ENCODE measurements around the gene RAPGEF6. TPM values are rescaled to one million over a fixed set of nuclear protein-coding genes. Genes with fewer than 3 reads are reported as not detected.

The RAPGEF6 gene
- total and polyA plus RNA-seq, 9 of the 15 experiments (the other 6 are each of a cell fraction or from before 2014, with no cell fraction given), result 2.7 to 23.4 (median 12.7) TPM

DNA sequence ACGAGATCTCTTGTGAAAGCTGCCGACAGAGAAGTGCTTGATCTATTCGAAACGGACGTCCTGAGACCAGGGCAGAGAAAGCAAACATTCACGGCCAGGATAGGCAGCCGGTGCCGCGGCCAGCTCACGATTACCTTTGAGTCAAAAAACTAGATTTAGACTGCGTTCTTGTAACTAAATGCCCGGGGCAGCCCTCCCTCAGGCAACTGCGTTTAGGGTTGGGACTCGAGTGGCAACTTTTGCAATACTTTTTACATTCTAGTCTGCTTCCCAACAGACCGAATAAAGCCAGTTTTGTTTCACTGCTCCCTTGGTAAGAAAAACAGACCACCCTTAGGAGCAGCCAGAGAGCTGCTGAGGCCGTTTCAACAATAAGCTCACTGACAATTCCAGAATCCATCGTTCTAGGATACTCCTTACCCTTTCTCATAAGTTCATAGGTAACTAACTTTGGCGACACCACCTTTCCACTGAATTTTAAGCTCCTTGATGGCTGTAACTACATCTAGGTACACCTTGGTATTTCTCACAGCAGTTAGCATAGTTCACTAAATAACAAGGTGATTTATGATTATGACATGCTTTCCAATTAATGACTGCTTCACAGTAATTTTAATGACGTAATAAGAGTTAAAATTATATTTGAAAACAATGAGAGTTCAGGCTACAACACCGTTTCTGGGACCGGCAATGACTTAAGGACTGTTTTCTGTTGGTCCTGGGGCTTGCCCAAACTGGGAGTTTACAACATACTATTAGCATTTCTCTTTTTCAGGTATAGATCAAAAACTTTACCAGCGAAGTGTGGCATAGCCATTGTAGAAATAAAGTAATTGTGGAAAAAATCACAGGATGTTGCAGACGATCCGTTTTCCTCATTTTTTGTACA lies 899 bp upstream of the RAPGEF6 start (continued):
- no peak for TF ChIP-seq MGA (IDR thresholded peaks at IDR 0.05)
- peak; percentile 47; the same call in 1 of the 2 replicates for TF ChIP-seq SMARCA4 (IDR thresholded peaks at IDR 0.05)
- TF ChIP-seq ELK3 (CRISPR knock-in tag; IDR thresholded peaks at IDR 0.05), result no peak
- TF ChIP-seq, protein P1, sequence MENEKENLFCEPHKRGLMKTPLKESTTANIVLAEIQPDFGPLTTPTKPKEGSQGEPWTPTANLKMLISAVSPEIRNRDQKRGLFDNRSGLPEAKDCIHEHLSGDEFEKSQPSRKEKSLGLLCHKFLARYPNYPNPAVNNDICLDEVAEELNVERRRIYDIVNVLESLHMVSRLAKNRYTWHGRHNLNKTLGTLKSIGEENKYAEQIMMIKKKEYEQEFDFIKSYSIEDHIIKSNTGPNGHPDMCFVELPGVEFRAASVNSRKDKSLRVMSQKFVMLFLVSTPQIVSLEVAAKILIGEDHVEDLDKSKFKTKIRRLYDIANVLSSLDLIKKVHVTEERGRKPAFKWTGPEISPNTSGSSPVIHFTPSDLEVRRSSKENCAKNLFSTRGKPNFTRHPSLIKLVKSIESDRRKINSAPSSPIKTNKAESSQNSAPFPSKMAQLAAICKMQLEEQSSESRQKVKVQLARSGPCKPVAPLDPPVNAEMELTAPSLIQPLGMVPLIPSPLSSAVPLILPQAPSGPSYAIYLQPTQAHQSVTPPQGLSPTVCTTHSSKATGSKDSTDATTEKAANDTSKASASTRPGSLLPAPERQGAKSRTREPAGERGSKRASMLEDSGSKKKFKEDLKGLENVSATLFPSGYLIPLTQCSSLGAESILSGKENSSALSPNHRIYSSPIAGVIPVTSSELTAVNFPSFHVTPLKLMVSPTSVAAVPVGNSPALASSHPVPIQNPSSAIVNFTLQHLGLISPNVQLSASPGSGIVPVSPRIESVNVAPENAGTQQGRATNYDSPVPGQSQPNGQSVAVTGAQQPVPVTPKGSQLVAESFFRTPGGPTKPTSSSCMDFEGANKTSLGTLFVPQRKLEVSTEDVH (IDR thresholded peaks at IDR 0.05; ENCODE audit: low read depth, partially characterized antibody), result peak; percentile 5
- TF ChIP-seq ELF1 (tag; IDR thresholded peaks at IDR 0.05), result peak; percentile 72
- 0 out of 2 replicates have a peak, but pooled peaks have one; percentile 25 for TF ChIP-seq ZNF197 (CRISPR knock-in tag; IDR thresholded peaks at IDR 0.05; ENCODE audit: low read depth)

All from K562 (cell line).